ENCODE results near the gene MPV17L.
"Not testable (repeated sequence)": the region's sequence is repeated elsewhere in the genome, so short reads cannot be mapped to it uniquely, and the experiment has no call there.

The MPV17L gene

DNA sequence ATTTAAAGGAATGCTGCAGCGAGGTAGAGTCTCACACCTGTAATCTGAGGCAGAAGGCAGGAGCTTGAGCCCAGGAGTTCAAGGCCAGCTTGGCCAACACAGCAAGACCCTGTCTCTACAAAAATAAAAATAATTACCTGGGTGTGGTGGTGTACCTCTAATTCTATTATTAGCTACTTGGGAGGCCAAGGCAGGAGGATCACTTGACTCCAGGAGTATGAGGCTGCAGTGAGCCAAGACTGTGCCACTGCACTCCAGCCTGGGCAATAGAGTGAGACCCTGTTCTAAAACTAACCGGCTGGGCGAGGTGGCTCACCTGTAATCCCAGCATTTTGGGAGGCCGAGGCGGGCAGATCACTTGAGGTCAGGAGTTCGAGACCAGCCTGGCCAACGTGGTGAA lies 57.7 kb downstream of the MPV17L start:
- DNase-seq: not testable (repeated sequence)

DNA sequence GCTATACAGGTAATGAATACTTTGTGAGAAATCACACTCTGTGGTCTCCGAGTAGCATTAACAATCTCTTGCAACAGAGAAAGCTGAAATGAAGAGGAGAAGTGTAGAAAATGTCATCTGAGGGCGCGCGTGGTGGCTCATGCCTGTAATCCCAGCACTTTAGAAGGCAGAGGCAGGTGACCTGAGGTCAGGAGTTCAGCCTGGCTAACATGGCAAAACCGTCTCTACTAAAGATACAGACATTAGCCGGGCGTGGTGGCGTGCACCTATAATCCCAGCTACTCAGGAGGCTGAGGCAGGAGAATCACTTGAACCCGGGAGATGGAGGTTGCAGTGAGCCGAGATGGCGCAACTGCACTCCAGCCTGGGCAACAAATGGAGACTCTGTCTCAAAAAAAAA lies 59.4 kb downstream of the MPV17L start:
- not testable (repeated sequence) for DNase-seq

DNA sequence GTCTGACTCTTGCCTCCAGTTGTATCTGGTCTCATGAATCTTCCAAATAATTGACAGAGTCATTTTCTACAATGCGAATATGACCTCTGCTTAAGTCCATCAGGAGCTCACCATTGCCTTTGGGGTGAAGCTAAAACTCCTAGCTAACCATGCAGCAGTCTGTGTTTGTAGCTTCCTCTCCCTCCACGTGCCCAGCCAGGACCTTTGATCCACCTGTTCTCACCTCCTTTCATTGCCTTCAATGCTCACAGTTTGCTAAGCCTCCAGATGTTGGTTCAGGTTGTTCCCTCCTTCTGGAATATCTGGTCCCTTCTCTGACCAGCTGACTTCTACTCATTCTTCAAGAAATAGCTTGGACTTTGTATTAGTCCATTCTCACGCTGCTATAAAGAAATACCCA lies 61.8 kb downstream of the MPV17L start:
- no peak for DNase-seq

DNA sequence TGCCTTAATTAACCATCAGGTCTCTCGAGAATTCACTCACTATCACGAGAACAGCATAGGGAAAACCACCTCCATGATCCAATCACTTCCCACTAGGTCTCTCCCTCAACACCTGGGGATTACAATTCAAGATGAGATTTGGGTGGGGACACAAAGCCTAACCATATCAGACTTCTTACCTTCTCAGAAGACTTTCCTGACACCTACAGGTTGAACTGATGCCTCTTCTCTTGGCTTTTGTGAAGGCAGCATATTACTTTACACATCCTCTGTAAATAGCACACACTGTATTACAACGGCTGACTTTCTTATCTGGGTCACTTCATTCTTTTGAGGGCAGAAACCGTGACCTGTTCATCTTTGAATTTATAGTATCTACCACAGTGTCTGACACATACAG lies 62.4 kb downstream of the MPV17L start:
- DNase-seq: no peak

DNA sequence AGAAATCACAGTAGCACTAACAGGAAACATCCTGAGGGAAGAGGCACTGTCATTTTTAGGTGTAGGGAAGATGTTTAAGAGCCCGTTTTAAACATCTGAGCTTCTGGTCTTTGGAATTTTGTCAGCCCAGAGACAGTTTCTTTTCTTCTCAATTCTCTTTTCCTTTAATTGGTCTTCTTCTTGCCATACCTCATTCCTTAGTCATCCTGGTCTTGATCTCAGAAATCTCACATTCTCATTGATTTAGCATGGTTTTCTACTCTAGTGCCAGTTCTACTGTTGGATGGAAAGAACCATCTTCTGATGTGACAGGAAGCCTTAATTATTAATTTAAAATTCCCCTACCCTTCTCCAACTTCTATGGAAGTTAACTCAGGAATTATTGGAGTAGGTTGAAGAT lies 64.2 kb downstream of the MPV17L start:
- no peak for DNase-seq

DNA sequence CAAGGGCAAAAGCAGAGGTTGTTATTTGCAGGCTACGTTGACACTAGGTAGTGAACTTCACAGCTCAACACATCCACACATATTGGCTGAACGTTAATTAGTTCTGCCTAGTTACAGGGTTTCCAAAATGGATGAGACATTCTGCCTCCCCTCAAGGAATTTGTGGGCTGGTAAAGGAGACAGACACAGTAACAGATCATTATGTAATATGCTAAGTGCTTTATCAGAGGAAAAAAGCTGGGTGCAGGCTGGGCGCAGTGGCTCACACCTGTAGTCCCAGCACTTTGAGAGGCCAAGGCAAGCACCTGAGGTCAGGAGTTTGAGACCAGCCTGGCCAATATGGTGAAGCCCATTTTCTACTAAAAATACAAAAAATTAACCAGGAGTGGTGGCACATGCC lies 65.0 kb downstream of the MPV17L start:
- DNase-seq: no peak

DNA sequence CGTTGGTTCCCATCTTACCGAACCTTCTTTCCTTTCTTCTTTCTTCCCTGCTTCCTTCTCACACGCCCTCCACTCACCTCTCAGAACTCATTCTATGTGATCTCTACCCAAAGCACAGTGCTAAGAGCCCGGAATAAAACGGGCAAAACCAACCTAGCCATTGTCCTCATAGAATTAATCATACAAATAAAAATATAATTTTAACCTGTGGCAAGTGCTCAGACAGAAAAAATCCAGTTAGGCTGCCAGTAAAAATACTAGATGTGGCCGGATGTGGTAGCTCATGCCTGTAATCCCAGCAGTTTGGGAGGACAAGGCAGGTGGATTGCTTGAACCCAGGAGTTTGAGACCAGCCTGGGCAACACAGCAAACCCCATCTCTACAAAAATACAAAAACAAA lies 65.8 kb downstream of the MPV17L start:
- DNase-seq: no peak

Measured in HCEC 1CT (cell line).